HL-60 (cell line): ENCODE measurements around the gene KLRC4.

Source experiments
- GABPA ChIP-seq: IDR thresholded peaks from 2 replicates; pipeline ENCODE4 v1.6.1; 2012; ENCODE audit warnings: low read depth
- POLR2AphosphoS5 ChIP-seq: IDR thresholded peaks from 2 replicates; pipeline ENCODE4 v1.6.1; 2012; ENCODE audit warnings: low read depth
- SPI1 ChIP-seq: IDR thresholded peaks from 2 replicates; pipeline ENCODE4 v1.6.1; 2012; ENCODE audit warnings: low read depth, mild to moderate bottlenecking, borderline replicate concordance
- TF ChIP-seq, protein P1 (sequence below): IDR thresholded peaks from one replicate; pipeline ENCODE4 v1.5.1; 2011; ENCODE audit warnings: low read length, control low read depth, inconsistent platforms; ENCODE audit not compliant: insufficient read depth

DNA sequence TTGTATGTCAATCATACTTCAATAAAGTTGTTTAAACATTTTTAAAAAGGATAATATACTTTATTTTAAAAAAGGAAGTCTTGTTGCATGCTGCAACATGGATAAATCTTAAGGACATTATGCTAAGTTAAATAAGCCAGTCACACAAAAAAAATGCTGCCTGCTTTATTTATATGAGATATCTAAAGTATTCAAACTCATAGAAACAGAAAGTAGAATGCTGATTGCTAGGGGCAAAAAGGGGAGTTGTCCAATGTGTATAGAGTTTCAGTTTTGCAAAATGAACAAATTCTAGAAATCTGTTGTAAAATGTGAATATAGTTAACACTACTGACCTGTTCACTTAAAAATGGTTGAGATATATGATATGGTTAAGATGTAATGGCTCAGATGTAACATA lies 8.7 kb downstream of the KLRC4 start:
- TF ChIP-seq, protein P1, sequence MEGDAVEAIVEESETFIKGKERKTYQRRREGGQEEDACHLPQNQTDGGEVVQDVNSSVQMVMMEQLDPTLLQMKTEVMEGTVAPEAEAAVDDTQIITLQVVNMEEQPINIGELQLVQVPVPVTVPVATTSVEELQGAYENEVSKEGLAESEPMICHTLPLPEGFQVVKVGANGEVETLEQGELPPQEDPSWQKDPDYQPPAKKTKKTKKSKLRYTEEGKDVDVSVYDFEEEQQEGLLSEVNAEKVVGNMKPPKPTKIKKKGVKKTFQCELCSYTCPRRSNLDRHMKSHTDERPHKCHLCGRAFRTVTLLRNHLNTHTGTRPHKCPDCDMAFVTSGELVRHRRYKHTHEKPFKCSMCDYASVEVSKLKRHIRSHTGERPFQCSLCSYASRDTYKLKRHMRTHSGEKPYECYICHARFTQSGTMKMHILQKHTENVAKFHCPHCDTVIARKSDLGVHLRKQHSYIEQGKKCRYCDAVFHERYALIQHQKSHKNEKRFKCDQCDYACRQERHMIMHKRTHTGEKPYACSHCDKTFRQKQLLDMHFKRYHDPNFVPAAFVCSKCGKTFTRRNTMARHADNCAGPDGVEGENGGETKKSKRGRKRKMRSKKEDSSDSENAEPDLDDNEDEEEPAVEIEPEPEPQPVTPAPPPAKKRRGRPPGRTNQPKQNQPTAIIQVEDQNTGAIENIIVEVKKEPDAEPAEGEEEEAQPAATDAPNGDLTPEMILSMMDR = no peak
- TF ChIP-seq GABPA (no peak), SPI1 (no peak), POLR2AphosphoS5 (no peak)
